Measurements from ENCODE around the gene VDAC2. TPM values are rescaled to one million over a fixed set of nuclear protein-coding genes. Genes with fewer than 3 reads are reported as not detected.

VDAC2 gene
- total RNA-seq, result 176 and 189 TPM in 2 replicates

GRCh38 chr10:75210282-75211006 lies at the start of gene VDAC2:
Gene VDAC2, plus strand, starts transcription at chr10:75210796. Its CDS starts 363 bp downstream, at chr10:75211159.

GRCh38 chr10:75235375-75236177 lies 25.0 kb downstream of the VDAC2 start, which contains the start of gene COMTD1:
Gene COMTD1, minus strand, starts transcription at chr10:75235957. Its CDS starts 29 bp downstream, at chr10:75235928.

Other genes with a start within 250 kb of the VDAC2 start
- gene SAMD8, start 99.1 kb upstream of the VDAC2 start, total RNA-seq, result 22.7 and 36.3 TPM in 2 replicates
- gene COMTD1, start 25.2 kb downstream of the VDAC2 start, total RNA-seq, result 11.2 and 15.9 TPM in 2 replicates
- 0.65 and 1.4 TPM in 2 replicates for gene ZNF503, start 191.0 kb downstream of the VDAC2 start, total RNA-seq
- 0.46 and 3.9 TPM in 2 replicates for gene LRMDA, start 220.8 kb downstream of the VDAC2 start, total RNA-seq

All from epithelial cell of umbilical artery (primary cell).